ENCODE results near the gene PTCH2. TPM values are rescaled to one million over a fixed set of nuclear protein-coding genes. Genes with fewer than 3 reads are reported as not detected.

The PTCH2 gene
- polyA plus RNA-seq, 1 donor = 10.0 TPM

GRCh38 chr1:44778705-44779576 lies 64.1 kb downstream of the PTCH2 start:
- no peak for DNase-seq

GRCh38 chr1:44777969-44778635 lies 65.0 kb downstream of the PTCH2 start:
- DNase-seq = no peak

GRCh38 chr1:44777547-44777946 lies 65.5 kb downstream of the PTCH2 start:
- no peak for DNase-seq

- DNase-seq = no peak
Observed at GRCh38 chr1:44776730-44777068, 66.4 kb downstream of the PTCH2 start.

GRCh38 chr1:44775930-44776729 lies 66.9 kb downstream of the PTCH2 start:
- no peak for DNase-seq

GRCh38 chr1:44775078-44775929 lies 67.7 kb downstream of the PTCH2 start, which contains the start of gene RPS8:
TSS of gene RPS8 (plus strand) at chr1:44775540. CDS start at chr1:44775597, 57 bp downstream.
- DNase-seq = peak; percentile 96

Other genes starting within 250 kb of the PTCH2 start
- 8.7 TPM for gene TMEM53, start 168.8 kb downstream of the PTCH2 start, polyA plus RNA-seq (ENCODE audit: insufficient read length)
- gene ARMH1, start 168.5 kb downstream of the PTCH2 start, polyA plus RNA-seq (ENCODE audit: insufficient read length) = 2.2 TPM
- gene RNU5D-1, start 112.1 kb downstream of the PTCH2 start, polyA plus RNA-seq (ENCODE audit: insufficient read length) = not detected
- 10.6 TPM for gene KIF2C, start 103.4 kb downstream of the PTCH2 start, polyA plus RNA-seq (ENCODE audit: insufficient read length)
- gene RPS8, start 67.7 kb downstream of the PTCH2 start, polyA plus RNA-seq (ENCODE audit: insufficient read length) = 2,950 TPM
- 0.19 TPM for gene BEST4, start 55.1 kb downstream of the PTCH2 start, polyA plus RNA-seq (ENCODE audit: insufficient read length)
- gene PLK3, start 42.9 kb downstream of the PTCH2 start, polyA plus RNA-seq (ENCODE audit: insufficient read length) = 12.4 TPM
- not detected for gene DYNLT4, start 35.9 kb downstream of the PTCH2 start, polyA plus RNA-seq (ENCODE audit: insufficient read length)
- gene BTBD19, start 34.7 kb downstream of the PTCH2 start, polyA plus RNA-seq (ENCODE audit: insufficient read length) = 7.9 TPM
- gene EIF2B3, start 143.3 kb upstream of the PTCH2 start, polyA plus RNA-seq (ENCODE audit: insufficient read length) = 24.6 TPM
- gene HECTD3, start 168.1 kb upstream of the PTCH2 start, polyA plus RNA-seq (ENCODE audit: insufficient read length) = 34.8 TPM
- gene UROD, start 169.0 kb upstream of the PTCH2 start, polyA plus RNA-seq (ENCODE audit: insufficient read length) = 80.1 TPM